A549 (cell line): ENCODE results near the gene MYCN. TPM values are rescaled to one million over a fixed set of nuclear protein-coding genes. Genes with fewer than 3 reads are reported as not detected.

Experiments
- ATAC-seq, 2 experiments: fragments of 200-7000 bp in 1 of 2; fragments of >200 bp in 1 of 2; cut with Nextera tagmentation in 1 of 2; cut with Tn5 transposase in 1 of 2; 3 replicates each; pipeline versions ENCODE4 v1.8.0 to v1.9.1; 2018 to 2020; ENCODE audit warnings: mild to moderate bottlenecking in 1 of 2, moderate library complexity in 1 of 2
- CTCF ChIA-PET: fragments of 300-600 bp; sonication (Branson Sonifier 250); formaldehyde crosslinking; extraction: SDS; loops from one replicate; lab custom pipeline; 2021; ENCODE audit warnings: antibody characterized with exemption, inconsistent platforms; lab: Yijun Ruan, JAX
- POLR2A ChIA-PET: fragments of 350-600 bp; formaldehyde crosslinking; extraction: SDS; loops from one replicate; lab custom pipeline; 2021; ENCODE audit warnings: antibody characterized with exemption, inconsistent platforms; lab: Yijun Ruan, JAX
- DNase-seq, 2 experiments: peaks; one replicate each; pipeline versions ENCODE4 v3.0.0 to v3.0.0-alpha.2; 2011 to 2016; ENCODE audit warnings: low read depth in 1 of 2, low spot score in 1 of 2
- FAIRE-seq: peaks from 2 replicates; lab custom pipeline; 2011; peaks lifted over from hg19 to GRCh38; lab: Jason Lieb, UNC
- H3K27ac ChIP-seq, 2 experiments: fragments of >200 bp; sonication (Bioruptor Twin); formaldehyde crosslinking; 3 replicates each; pipeline ENCODE4 v1.5.1; 2016 to 2017
- H3K4me1 ChIP-seq: fragments of >200 bp; sonication (Bioruptor Twin); formaldehyde crosslinking; 3 replicates; pipeline ENCODE4 v1.6.1; 2016
- H3K4me2 ChIP-seq: fragments of >200 bp; sonication (Bioruptor Twin); formaldehyde crosslinking; 3 replicates; pipeline ENCODE4 v1.6.1; 2016
- H3K4me3 ChIP-seq: fragments of >200 bp; sonication (Bioruptor Twin); formaldehyde crosslinking; 3 replicates; pipeline ENCODE4 v1.5.1; 2016
- H3K9me3 ChIP-seq: fragments of >200 bp; sonication (Bioruptor Twin); formaldehyde crosslinking; 3 replicates; pipeline ENCODE4 v1.6.1; 2016
- CHD2 ChIP-seq: fragments of 150-350 bp; IDR thresholded peaks from 2 replicates; pipeline ENCODE4 v1.6.1; 2014; ENCODE audit warnings: low read length; ENCODE audit not compliant: partially characterized antibody
- ESRRA ChIP-seq: fragments of 150-350 bp; IDR thresholded peaks from 2 replicates; pipeline ENCODE4 v1.6.1; 2014; ENCODE audit warnings: mild to moderate bottlenecking, low read length, borderline replicate concordance
- FOSB ChIP-seq: fragments of 250-450 bp; sonication (Bioruptor Pico); IDR thresholded peaks from 2 replicates; pipeline ENCODE4 v1.5.0; 2020; ENCODE audit warnings: mild to moderate bottlenecking, moderate library complexity
- HEYL ChIP-seq: fragments of 250-450 bp; sonication (Bioruptor Pico); IDR thresholded peaks from 2 replicates; pipeline ENCODE4 v1.8.0; 2021; ENCODE audit warnings: mild to moderate bottlenecking, moderate library complexity
- HOXA7 ChIP-seq: fragments of 250-450 bp; sonication (Bioruptor Pico); IDR thresholded peaks from 2 replicates; pipeline ENCODE4 v1.5.0; 2020; ENCODE audit warnings: mild to moderate bottlenecking, moderate library complexity
- HOXB13 ChIP-seq: fragments of 250-450 bp; sonication (Bioruptor Pico); IDR thresholded peaks from 2 replicates; pipeline ENCODE4 v1.5.0; 2020; ENCODE audit warnings: low read depth, mild to moderate bottlenecking, moderate library complexity
- JUN ChIP-seq, 2 experiments: fragments of >200 bp; sonication (Bioruptor Twin); formaldehyde crosslinking; IDR thresholded peaks; 2 replicates in 1 of 2; 3 replicates in 1 of 2; pipeline ENCODE4 v1.6.1; 2016 to 2017
- KDM5A ChIP-seq: fragments of 200-600 bp; sonication (generic); IDR thresholded peaks from 2 replicates; pipeline ENCODE4 v1.6.1; 2016; ENCODE audit warnings: antibody characterized with exemption, mild to moderate bottlenecking
- MAFK ChIP-seq: fragments of 450-650 bp; IDR thresholded peaks from 2 replicates; pipeline ENCODE4 v1.6.1; 2014; ENCODE audit not compliant: partially characterized antibody
- MYC ChIP-seq: IDR thresholded peaks from 2 replicates; pipeline ENCODE4 v1.6.1; 2012; ENCODE audit warnings: mild to moderate bottlenecking, inconsistent platforms, low read length, improper control_type of control experiment, borderline replicate concordance
- NPAS2 ChIP-seq: fragments of 250-450 bp; sonication (Bioruptor Pico); IDR thresholded peaks from 2 replicates; pipeline ENCODE4 v1.8.0; 2022; ENCODE audit warnings: mild to moderate bottlenecking, moderate library complexity, borderline replicate concordance
- RAD21 ChIP-seq, 2 experiments: fragments of >200 bp in 1 of 2; sonication (Bioruptor Twin) in 1 of 2; formaldehyde crosslinking in 1 of 2; IDR thresholded peaks in 1 of 2; conservative IDR thresholded peaks in 1 of 2; 2 replicates in 1 of 2; 3 replicates in 1 of 2; pipeline ENCODE4 v1.6.1; 2012 to 2018; ENCODE audit warnings: inconsistent platforms in 1 of 2
- RCOR1 ChIP-seq: fragments of 150-350 bp; IDR thresholded peaks from 2 replicates; pipeline ENCODE4 v1.6.1; 2014; ENCODE audit warnings: antibody characterized with exemption, low read length, low read depth
- SMC3 ChIP-seq: fragments of >200 bp; sonication (Bioruptor Twin); formaldehyde crosslinking; IDR thresholded peaks from 3 replicates; pipeline ENCODE4 v1.6.1; 2018; ENCODE audit warnings: inconsistent platforms
- WGBS: methylation state at CpG from one replicate; pipeline ENCODE4 v1.1.6; 2017; ENCODE audit errors: missing lambda C conversion rate; 5-methylcytosine and 5-hydroxymethylcytosine counted together
- polyA plus RNA-seq, 4 experiments: library from polyadenylated mRNA; depleted of rRNA in 3 of 4; stranded (reverse); fragments of >200 nt; fragmentation: RNase III in 1 of 4; extraction: RNeasy Plus Mini Kit Qiagen cat#74134 plus additional on column Dnase treatment in 1 of 4; gene quantifications; 2 replicates in 3 of 4; 3 replicates in 1 of 4; pipeline ENCODE4 v1.2.3, GENCODE V29; 2011 to 2017
- TF ChIP-seq, protein P1 (sequence below): fragments of >200 bp; sonication (Bioruptor Twin); formaldehyde crosslinking; IDR thresholded peaks from 3 replicates; pipeline ENCODE4 v1.6.1; 2016
- TF ChIP-seq, protein P2 (sequence below): IDR thresholded peaks from 2 replicates; pipeline ENCODE4 v1.6.1; 2012; ENCODE audit warnings: low read depth, borderline replicate concordance
- TF ChIP-seq, protein P3 (sequence below): fragments of >200 bp; sonication (Bioruptor Twin); formaldehyde crosslinking; IDR thresholded peaks from 2 replicates; pipeline ENCODE4 v1.6.1; 2016
- TF ChIP-seq, protein P4 (sequence below): fragments of 250-450 bp; sonication (Bioruptor Pico); IDR thresholded peaks from 2 replicates; pipeline ENCODE4 v1.5.0; 2021; ENCODE audit warnings: mild to moderate bottlenecking, moderate library complexity, borderline replicate concordance

The MYCN gene
- polyA plus RNA-seq, 2 of the 4 experiments (the other 2 are of a cell fraction) = not detected

DNA sequence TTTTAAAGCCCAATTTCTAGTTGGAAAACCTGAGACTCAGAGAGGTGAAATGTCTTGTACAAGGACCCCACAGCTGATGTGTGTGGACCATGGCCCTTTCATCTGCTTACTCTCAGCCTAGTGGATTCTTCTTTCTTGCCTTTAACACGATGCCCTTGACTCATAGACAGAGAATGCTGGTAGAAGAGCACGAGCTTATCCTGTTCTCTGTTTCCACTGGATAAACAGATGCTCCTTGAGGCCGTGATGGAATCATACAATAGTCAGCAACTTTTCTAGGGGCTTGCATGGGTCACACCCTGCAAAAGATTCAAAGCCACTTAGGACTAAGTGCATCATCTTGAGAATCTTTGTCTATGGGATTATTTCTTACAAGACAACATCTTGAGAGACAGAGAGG is 50.9 kb downstream of the MYCN start (continued):
- TF ChIP-seq, protein P1, sequence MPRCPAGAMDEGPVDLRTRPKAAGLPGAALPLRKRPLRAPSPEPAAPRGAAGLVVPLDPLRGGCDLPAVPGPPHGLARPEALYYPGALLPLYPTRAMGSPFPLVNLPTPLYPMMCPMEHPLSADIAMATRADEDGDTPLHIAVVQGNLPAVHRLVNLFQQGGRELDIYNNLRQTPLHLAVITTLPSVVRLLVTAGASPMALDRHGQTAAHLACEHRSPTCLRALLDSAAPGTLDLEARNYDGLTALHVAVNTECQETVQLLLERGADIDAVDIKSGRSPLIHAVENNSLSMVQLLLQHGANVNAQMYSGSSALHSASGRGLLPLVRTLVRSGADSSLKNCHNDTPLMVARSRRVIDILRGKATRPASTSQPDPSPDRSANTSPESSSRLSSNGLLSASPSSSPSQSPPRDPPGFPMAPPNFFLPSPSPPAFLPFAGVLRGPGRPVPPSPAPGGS = no peak
- no peak for TF ChIP-seq CHD2

DNA sequence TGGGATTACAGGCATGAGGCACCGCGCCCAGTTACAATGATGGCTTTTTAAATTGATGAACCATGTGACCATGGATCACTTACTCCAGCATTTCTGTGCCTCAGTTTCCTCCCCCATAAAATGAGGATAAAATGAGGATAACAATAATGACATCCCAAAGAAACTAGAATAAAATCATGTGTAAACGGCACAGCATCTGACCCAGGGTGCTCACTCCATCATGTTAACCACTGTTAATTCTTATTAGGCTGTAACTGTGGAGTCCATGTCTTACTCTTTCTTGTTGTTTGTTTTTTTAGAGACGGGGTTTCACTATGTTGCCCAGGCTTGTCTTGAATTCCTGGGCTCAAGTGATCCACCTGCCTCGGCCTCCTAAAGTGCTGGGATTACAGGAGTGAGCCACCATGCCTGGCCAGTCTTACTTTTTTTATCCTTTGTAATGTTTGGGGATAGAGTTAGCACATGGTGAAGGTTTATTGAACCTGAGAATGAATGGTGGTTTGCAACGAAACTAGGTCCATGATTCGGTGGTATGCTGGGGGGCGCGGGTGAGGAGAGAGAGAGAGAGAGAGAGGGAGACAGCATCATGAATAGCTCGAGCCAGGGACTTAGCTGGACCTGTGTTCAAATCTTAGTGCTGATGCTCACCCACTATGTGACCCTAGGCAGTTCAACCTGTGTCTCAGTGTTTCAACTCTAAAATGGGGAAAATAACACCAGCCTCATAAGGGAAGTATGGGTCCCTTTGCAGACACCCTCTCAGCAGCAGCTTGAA is 52.3 kb downstream of the MYCN start:
- H3K4me3 ChIP-seq = no peak overlapping the region
- no peak for FAIRE-seq
- TF ChIP-seq RAD21 (conservative IDR thresholded peaks at IDR 0.05 in 1 of 2, IDR thresholded peaks at IDR 0.05 in 1 of 2) (no peak), HOXB13 (CRISPR knock-in tag) (no peak), NPAS2 (CRISPR knock-in tag) (no peak), FOSB (CRISPR knock-in tag) (no peak), KDM5A (no peak), MAFK (no peak), MYC (no peak), JUN (IDR thresholded peaks at IDR 0.05) (no peak)
- TF ChIP-seq, protein P2, sequence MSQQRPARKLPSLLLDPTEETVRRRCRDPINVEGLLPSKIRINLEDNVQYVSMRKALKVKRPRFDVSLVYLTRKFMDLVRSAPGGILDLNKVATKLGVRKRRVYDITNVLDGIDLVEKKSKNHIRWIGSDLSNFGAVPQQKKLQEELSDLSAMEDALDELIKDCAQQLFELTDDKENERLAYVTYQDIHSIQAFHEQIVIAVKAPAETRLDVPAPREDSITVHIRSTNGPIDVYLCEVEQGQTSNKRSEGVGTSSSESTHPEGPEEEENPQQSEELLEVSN = no peak
- POLR2A ChIA-PET = no interaction called here
- CTCF ChIA-PET = no interaction called here
- H3K4me1 ChIP-seq = no peaks in the 10 kb centered on the region
- no peak for ATAC-seq
- DNase-seq = no peak
- 38% methylated on average over 10 of the region's 10 CpGs for WGBS
- no peaks in the 10 kb centered on the region for H3K9me3 ChIP-seq
- H3K27ac ChIP-seq = no peak overlapping the region
- no peak overlapping the region for H3K4me2 ChIP-seq

DNA sequence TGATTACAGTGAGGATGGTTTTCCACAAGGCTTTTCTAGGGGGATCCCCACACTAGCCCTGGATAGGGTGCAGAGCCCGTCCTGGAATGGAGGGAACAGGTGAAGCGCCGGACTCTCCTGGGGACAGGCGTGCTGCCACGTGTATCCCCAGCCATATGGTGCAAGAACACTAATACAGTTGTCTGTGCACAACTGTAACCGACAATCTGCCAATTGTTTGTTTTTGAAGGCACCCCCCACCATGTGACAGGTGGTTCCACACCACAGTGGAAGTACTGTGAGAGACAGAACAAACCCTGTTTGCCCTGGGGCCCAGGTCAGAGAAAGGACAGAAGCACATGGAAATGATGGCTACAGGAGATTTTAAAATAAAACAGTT is 52.9 kb downstream of the MYCN start:
- Histone ChIP-seq H3K4me2 (no peak overlapping the region), H3K4me1 (no peaks in the 10 kb centered on the region), H3K4me3 (no peak overlapping the region), H3K27ac (no peak overlapping the region), H3K9me3 (no peaks in the 10 kb centered on the region)
- 46% methylated on average over 6 of the region's 6 CpGs for WGBS
- no peak for FAIRE-seq
- no peak for ATAC-seq
- DNase-seq = no peak
- ChIA-PET POLR2A (no interaction called here), CTCF (no interaction called here)
- TF ChIP-seq, protein P3, sequence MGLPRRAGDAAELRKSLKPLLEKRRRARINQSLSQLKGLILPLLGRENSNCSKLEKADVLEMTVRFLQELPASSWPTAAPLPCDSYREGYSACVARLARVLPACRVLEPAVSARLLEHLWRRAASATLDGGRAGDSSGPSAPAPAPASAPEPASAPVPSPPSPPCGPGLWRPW = no peak
- TF ChIP-seq, protein P4, sequence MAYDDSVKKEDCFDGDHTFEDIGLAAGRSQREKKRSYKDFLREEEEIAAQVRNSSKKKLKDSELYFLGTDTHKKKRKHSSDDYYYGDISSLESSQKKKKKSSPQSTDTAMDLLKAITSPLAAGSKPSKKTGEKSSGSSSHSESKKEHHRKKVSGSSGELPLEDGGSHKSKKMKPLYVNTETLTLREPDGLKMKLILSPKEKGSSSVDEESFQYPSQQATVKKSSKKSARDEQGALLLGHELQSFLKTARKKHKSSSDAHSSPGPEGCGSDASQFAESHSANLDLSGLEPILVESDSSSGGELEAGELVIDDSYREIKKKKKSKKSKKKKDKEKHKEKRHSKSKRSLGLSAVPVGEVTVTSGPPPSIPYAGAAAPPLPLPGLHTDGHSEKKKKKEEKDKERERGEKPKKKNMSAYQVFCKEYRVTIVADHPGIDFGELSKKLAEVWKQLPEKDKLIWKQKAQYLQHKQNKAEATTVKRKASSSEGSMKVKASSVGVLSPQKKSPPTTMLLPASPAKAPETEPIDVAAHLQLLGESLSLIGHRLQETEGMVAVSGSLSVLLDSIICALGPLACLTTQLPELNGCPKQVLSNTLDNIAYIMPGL (CRISPR knock-in tag) = no peak
- TF ChIP-seq HEYL (CRISPR knock-in tag) (no peak), ESRRA (no peak), HOXA7 (CRISPR knock-in tag) (no peak), RCOR1 (no peak), SMC3 (no peak)
- TF ChIP-seq, protein P1 = no peak
